Ishikawa (cell line): ENCODE results near the gene JOSD1.

Source experiments
- CEBPB ChIP-seq: IDR thresholded peaks from 2 replicates; pipeline ENCODE4 v1.6.1; 2012
- EP300 ChIP-seq: IDR thresholded peaks from 2 replicates; pipeline ENCODE4 v1.6.1; 2012; ENCODE audit warnings: borderline replicate concordance
- MAX ChIP-seq: IDR thresholded peaks from 2 replicates; pipeline ENCODE4 v1.6.1; 2012
- RAD21 ChIP-seq: IDR thresholded peaks from 2 replicates; pipeline ENCODE4 v1.6.1; 2012; ENCODE audit warnings: low read depth
- TAF1 ChIP-seq: IDR thresholded peaks from 2 replicates; pipeline ENCODE4 v1.6.1; 2012; ENCODE audit warnings: low read depth, mild to moderate bottlenecking
- USF1 ChIP-seq: IDR thresholded peaks from 2 replicates; pipeline ENCODE4 v1.6.1; 2012
- YY1 ChIP-seq: IDR thresholded peaks from 2 replicates; pipeline ENCODE4 v1.6.1; 2012; ENCODE audit warnings: low read depth

- TF ChIP-seq RAD21 = no peak
- TF ChIP-seq TAF1 = no peak
- TF ChIP-seq USF1 = no peak
- no peak for TF ChIP-seq CEBPB
- TF ChIP-seq EP300 = no peak
- no peak for TF ChIP-seq MAX
- no peak for TF ChIP-seq YY1
These were observed 31.6 kb upstream of the JOSD1 start for GRCh38 chr22:38732251-38732815.
